ENCODE measurements around the gene ADGRD1. TPM values are rescaled to one million over a fixed set of nuclear protein-coding genes. Genes with fewer than 3 reads are reported as not detected.

The ADGRD1 gene
- total RNA-seq, 1 donor from 2014 or later: 83.6 TPM

DNA sequence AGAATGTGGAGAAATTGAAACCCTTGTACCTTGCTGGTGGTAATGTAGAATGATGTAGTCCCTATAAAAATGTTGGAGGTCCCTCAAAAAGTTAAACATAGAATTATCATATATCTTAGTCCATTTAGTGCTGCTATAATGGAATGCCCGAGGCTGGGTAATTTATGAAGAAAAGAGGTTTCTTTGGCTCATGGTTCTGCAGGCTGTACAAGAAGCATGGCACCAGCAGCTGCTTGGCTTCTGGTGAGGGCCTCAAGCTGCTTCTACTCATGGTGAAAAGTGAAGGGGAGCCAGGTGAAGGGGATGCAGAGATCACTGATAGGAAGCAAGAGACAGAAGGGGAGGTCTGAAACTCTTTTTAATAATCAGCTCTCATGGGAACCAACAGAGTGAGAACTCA is 233.9 kb downstream of the ADGRD1 start:
- DNase-seq (no peak), ATAC-seq (no peak)
- intact Hi-C loops (cut with micrococcal nuclease): no loop called here

DNA sequence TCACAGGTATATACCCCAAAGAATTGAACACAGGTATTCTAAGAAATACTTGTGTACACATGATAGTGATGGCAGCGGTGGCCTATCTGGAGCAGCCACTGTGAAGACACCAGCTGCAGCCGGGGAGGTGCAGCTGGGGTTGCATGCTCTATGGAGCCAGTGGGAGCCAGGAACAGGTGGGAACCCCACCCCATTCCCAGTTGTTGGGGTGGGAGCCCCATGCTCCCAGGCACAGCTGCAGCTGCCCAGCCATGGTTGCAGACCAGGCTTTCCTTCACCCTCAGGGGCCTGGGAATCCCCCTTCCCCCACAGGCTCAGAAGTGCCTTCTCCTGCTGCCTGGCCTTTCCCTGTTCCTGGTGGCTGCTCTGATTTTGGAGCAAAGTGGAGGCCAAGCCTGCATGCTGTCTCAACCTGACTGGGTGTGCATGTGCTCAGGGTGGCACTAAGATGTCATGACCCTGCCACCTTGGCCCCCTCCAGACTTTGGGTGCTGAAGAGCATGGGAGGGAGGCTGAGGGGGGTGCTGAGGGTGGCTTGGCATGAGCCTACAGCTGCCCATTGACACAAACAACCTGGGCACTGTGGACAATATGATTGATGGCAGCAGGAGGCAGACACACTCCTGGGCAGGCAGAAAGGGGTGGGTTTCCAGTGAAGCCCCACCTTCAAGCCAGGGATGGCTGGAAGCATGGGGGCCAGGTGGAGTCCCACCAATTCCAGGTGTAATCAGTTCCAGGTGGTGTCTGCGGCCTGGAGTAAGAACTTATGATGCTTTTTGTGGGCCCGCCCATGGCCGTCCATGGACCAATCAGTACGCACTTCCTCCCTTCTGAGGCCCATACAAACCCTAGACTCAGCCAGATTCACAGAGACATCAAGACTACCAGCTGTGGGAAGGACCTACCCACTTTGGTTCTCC is 234.7 kb downstream of the ADGRD1 start:
- intact Hi-C loops (cut with micrococcal nuclease): no loop called here
- ATAC-seq (no peak), DNase-seq (no peak)

DNA sequence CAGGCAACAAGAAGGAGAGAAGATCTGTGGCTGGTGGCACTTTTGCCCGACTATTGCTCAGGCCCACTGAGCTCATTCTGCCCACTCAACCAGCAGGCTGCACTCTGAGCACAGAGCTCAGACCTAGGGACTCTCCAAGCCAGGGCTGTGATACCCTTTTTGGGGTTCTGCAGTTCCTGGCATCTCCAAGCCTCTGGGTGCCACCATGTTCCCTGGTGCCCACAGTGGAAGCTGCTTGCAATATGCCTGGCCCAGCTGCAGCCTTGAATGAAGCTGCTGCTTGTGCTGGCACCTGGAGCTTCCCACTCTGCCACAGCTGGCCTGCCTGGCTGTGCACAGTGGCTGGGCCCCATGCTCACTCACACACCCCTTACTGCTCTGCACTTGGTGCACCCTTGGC is 236.1 kb downstream of the ADGRD1 start:
- DNase-seq (no peak), ATAC-seq (no peak)
- intact Hi-C loops (cut with micrococcal nuclease): no loop called here

DNA sequence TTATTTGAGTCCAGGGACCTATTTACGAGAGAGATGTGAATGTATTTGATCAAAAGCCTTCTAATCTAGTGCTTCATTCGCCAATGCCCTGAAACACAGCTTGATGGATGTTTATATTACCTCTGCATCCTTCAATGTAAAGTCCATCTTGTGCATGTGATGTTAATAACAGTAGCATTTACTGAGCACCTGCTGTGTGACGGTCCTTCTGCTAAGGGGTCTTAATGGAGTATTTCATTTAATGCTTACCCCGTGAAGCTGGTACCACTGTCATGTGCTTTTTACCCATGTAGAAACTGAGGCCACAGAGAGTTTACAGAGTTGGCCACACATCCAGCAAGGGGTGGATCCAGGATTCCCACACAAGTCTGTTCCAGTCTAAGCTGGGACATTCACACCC is 237.3 kb downstream of the ADGRD1 start:
- ATAC-seq (no peak), DNase-seq (no peak)
- intact Hi-C loops (cut with micrococcal nuclease): no loop called here

Other genes with a start within 250 kb of the ADGRD1 start
- 0.40 TPM for gene RIMBP2, start 237.6 kb upstream of the ADGRD1 start, total RNA-seq
- 12.1 TPM for gene STX2, start 114.7 kb upstream of the ADGRD1 start, total RNA-seq
- gene RAN, start 81.8 kb upstream of the ADGRD1 start, total RNA-seq: 248 TPM